Measurements from ENCODE around the gene GATAD2A. TPM values are rescaled to one million over a fixed set of nuclear protein-coding genes. Genes with fewer than 3 reads are reported as not detected.

Gene GATAD2A
- total and polyA plus RNA-seq, 2 of the 13 experiments (the other 11 are each of a cell fraction or from before 2014, with no cell fraction given), result 16.8 to 28.6 TPM

GRCh38 chr19:19524053-19524452, 118.6 kb downstream of the GATAD2A start (continued):
- no peak for TF ChIP-seq KIAA2018 (CRISPR knock-in tag; IDR thresholded peaks at IDR 0.05; ENCODE audit: borderline replicate concordance)
- TF ChIP-seq ERF (CRISPR knock-in tag; IDR thresholded peaks at IDR 0.05), result no peak
- TF ChIP-seq RCOR2 (CRISPR knock-in tag; IDR thresholded peaks at IDR 0.05), result no peak
- no peak for TF ChIP-seq ZNF747 (CRISPR knock-in tag; IDR thresholded peaks at IDR 0.05; ENCODE audit: borderline replicate concordance)
- no peak for TF ChIP-seq NRL (CRISPR knock-in tag; IDR thresholded peaks at IDR 0.05; ENCODE audit: borderline replicate concordance)
- TF ChIP-seq NR0B2 (CRISPR knock-in tag; IDR thresholded peaks at IDR 0.05), result no peak
- no peak for TF ChIP-seq ZBED4 (CRISPR knock-in tag; IDR thresholded peaks at IDR 0.05; ENCODE audit: borderline replicate concordance)
